ENCODE data around the gene ZNF48.

The ZNF48 gene

GRCh38 chr16:30444231-30445148 is 49.3 kb downstream of the ZNF48 start:
- no peak for DNase-seq (ENCODE audit: low read depth)

GRCh38 chr16:30445149-30445407 is 49.9 kb downstream of the ZNF48 start:
- no peak for DNase-seq (ENCODE audit: low read depth)

DNA sequence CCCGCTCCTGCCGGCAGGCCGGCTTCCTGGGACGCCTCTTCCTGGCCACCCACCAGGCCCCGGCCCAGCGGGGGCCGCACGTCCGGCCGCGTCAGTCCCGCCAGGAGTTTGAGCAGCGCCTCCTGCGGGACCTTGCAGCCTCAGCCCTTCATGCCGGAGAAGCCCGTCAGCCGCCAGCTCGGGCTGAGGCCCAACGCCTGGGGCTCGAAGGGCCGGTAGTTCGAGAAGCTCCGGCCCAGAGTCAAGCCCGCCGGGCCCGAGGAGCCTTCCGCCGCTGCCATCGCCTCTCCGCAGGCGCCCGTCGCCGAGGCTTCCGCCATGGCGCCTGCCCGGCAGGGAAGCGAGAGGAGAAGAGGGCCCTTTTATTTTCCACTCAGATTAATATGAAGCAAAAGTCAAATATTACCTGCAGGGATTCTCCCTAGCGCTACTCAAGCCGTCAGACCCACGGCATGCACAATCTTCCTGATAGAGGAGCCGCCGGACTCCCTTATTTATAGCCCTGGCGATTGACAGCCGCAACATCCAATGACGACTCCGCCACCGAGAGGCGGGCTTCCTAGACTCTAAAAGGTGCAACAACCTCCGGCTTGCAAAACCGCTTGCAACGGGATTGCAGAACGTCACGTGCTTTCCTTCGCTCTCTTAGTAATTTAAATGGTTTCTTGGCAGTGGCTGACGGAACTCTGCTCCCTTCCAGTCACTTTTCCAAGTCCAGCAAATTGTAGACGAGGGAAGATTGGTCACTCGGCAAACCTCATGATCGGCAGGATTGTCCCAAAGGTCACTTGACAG is 50.4 kb downstream of the ZNF48 start, which contains the start of gene SEPHS2:
TSS of gene SEPHS2 (minus strand) at position 467 of the 795 bp plus-strand sequence. CDS start at position 320, 147 bp downstream.
- peak; percentile 95 for DNase-seq (ENCODE audit: low read depth)

GRCh38 chr16:30446203-30446595 is 51.0 kb downstream of the ZNF48 start:
- DNase-seq (ENCODE audit: low read depth): no peak

GRCh38 chr16:30447512-30448226 is 52.4 kb downstream of the ZNF48 start:
- no peak for DNase-seq (ENCODE audit: low read depth)

GRCh38 chr16:30449116-30449435 is 53.9 kb downstream of the ZNF48 start:
- DNase-seq (ENCODE audit: low read depth): no peak
